Right ventricle myocardium superior (tissue), 1 donor: ENCODE data around the gene TIMM23. TPM values are rescaled to one million over a fixed set of nuclear protein-coding genes. Genes with fewer than 3 reads are reported as not detected.
A peak's percentile ranks its signal among the peaks of the same experiment; 100 is the strongest.
"Not testable (repeated sequence)": the region's sequence is repeated elsewhere in the genome, so short reads cannot be mapped to it uniquely, and the experiment has no call there.

ENCODE experiments used
- ATAC-seq: fragments of 200-7000 bp; cut with Tn5 transposase; one replicate; pipeline ENCODE4 v1.9.1; 2020; ENCODE audit warnings: mild to moderate bottlenecking; ENCODE audit not compliant: poor library complexity
- DNase-seq: peaks from one replicate; pipeline ENCODE4 v3.0.0-alpha.2; 2020
- intact Hi-C: fragments of 100-400 bp; cut with DNase I; formaldehyde crosslinking; loops from one replicate; pipeline ENCODE4 v1.11.2; 2022
- long read RNA-seq: library from polyadenylated mRNA; unstranded; transcript quantifications from one replicate; pipeline ENCODE4 v2.0.0, GENCODE V29; 2021
- total RNA-seq: library from RNA; stranded (reverse); fragmentation: NEBNext Ultra II Directional; extraction: Animal tissue kit (Norgen Biotek cat#: 25700); gene quantifications from one replicate; pipeline ENCODE4 v1.2.1, GENCODE V29; 2021
- donor health status: DM: no; HTN: yes; CAD: no; lungs with severe emphysema.

TIMM23 gene, protein sequence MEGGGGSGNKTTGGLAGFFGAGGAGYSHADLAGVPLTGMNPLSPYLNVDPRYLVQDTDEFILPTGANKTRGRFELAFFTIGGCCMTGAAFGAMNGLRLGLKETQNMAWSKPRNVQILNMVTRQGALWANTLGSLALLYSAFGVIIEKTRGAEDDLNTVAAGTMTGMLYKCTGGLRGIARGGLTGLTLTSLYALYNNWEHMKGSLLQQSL
- 86.0 TPM for total RNA-seq
- long read RNA-seq, transcript TIMM23-201 (7 exons, 1,222 nt): major isoform, 89 of 92 reads
- long read RNA-seq, partial matches to known transcripts: 0 of 92 reads
- long read RNA-seq, other reads (novel, unspliced or antisense): 3 of 92 reads

DNA sequence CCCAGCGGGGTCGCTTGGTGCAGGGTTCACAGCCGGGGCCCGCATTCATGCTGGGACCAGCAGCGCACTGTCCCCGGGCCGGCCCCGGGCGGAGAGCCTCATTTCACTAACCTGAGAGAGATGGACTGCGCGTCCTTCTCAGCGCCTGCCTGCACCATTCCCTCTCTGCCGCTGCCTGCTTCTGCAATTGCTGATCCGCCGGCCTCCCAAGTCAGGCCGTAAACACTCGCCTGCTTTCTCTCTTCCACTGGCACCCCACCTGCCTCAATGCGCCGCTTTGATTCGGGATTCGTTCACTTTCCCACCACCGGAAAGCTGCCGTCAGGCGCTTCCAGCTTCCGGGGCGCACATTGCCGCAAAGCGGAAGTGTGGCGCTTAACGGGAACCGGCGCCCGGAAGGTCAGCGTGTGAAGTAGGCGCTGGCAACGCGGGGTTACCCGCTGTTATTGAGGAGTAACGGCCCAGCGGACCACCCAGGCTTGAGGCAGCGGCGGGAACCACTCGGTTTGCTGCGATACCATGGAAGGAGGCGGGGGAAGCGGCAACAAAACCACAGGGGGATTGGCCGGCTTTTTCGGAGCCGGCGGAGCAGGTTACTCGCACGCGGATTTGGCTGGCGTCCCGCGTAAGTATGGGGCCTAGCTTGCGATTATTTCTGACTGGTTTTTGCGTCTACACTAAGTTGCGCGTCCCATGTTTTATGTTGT, at the start of gene TIMM23:
Gene TIMM23, plus strand, starts transcription at position 384 of the 707 bp plus-strand sequence. Its CDS starts 136 bp downstream, at position 520.
- ATAC-seq: peak; percentile 98
- intact Hi-C loops: not testable (repeated sequence)
- DNase-seq: peak; percentile 91

DNA sequence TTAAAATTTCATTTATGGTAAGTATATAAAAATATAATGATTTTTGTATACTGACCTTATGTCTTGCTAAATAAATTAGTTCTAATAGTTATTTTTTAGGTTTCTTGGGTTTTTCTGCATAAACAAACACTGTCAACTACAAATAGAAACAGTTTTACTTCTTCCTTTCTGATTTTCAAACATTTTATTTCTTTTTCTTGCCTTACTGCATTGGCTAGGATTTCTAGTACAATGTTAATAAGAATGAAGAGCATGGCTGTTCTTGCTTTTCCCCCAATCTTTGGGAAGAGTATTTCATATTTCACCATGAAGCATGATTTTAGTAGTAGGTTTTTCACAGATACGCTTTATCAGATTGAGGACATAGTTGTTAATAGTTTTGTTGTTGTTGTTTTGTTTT, 45.5 kb upstream of the TIMM23 start:
- DNase-seq, ATAC-seq, intact Hi-C loops: not testable (repeated sequence)

DNA sequence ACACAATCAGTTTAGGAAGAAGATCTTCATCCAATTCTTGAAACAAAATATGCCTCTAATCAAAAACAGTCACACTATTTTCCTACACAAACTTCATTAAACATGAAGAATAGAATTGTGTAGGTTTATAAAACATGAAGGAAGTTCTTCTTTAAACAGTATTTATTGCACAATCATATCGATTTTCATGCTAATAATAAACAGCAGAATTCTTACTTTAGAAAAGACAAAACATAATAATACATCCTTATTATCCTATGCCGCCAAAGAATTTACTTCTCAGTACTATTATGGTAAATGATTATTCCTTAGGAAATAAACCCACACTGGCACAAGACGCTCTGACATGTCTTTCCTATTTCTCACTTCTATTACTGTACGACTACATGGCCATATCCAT, 41.0 kb upstream of the TIMM23 start:
- ATAC-seq, intact Hi-C loops: not testable (repeated sequence)

DNA sequence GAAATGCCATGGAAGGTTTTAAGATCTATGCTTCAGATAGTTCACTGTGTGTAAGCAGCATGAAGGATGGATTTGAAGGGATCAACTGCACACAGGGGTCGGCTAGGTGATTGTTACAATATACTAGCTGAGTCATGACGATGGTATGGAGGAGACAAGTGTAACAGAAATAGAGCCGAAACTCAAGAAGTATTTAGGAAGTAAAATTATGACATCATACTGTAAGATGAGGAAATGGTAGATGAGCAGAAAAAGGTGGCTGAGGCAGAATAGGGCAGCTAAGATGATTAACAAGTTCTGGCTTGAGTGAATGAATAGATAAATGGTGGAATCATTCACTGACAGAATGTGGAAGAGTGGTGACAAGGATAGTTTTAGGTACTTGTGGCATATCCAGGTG, 37.5 kb upstream of the TIMM23 start:
- intact Hi-C loops, DNase-seq, ATAC-seq: not testable (repeated sequence)

More for the DNA sequence above, 41.0 kb upstream of the TIMM23 start:
- not testable (repeated sequence) for DNase-seq

DNA sequence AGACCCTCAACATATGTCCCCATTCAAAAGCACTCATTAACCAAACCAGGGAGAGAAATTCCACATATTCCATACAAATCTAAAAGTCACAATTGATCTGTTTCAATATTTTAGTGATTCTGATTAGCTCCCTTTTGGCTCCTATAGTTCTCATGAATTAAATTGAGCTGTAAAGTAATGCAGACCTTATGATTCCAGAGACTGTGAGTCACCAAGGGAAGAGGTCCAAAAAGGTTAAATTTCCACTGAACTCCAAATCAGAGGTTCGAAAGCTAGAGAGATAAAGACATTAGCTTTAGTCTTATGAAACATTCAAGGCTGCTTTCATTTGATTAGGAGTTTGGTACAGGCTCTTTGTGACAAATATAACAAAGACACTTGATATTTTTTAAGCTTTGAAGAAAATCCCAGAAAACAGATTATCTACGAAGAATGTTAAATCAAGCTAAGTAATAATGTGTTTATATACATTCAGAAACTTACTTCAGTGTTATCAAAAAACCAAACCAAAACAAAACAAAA, 33.1 kb upstream of the TIMM23 start:
- DNase-seq, intact Hi-C loops, ATAC-seq: not testable (repeated sequence)

DNA sequence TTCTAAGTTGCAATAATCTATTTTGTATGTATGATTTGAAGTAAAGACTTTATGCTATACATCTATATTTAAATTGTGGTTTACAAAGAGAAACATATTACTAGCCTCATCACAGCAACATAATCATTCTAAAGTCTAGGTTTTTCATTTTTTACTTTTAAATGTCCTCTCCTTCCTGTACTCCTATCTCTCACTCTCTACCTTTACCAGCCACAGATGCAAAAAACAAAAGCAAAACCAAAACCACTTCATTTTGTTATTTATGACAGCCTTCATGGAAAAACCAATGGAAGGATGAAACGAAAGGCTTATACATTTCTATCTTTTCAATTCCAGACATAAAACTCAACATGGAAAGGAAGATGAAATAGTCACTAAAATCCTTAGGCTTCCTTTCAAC, 31.1 kb upstream of the TIMM23 start:
- ATAC-seq, DNase-seq, intact Hi-C loops: not testable (repeated sequence)

DNA sequence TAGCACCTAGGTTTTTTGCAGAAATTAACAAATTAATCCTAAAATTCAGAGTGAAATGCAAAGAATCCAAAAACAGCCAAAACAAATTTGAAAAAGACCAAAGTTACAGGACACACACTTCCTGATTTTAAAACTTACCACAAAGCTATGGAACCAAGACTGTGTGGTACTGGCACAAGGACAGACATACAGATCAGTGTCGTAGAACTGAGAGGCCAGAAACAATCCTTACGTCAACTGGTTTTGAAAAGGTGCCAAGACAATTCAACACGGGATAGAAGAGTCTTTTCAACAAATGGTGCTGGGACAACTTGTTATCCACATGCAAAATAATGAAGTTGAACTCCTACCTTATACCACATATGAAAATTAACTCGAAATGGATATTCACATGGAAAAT, 26.8 kb upstream of the TIMM23 start:
- intact Hi-C loops: not testable (repeated sequence)

DNA sequence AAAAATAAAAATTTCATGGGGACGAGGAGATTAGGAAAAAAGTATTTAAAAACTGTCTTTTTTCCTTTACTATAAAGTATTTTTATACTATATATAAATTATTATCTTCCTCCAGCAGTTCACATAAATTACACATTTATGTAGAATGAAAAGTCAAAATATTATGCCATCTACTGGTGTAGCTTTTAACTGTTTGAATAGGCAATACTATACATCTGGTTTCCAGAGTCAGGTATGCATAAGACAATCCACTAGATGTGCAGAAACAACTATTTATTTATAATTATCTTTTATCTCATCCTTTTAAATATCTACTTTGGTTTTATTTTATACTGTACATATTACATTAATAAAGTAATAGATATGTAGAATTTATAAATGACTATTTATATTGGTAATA, 24.9 kb upstream of the TIMM23 start:
- ATAC-seq, intact Hi-C loops, DNase-seq: not testable (repeated sequence)

More for the DNA sequence above, 26.8 kb upstream of the TIMM23 start:
- not testable (repeated sequence) for DNase-seq, ATAC-seq

DNA sequence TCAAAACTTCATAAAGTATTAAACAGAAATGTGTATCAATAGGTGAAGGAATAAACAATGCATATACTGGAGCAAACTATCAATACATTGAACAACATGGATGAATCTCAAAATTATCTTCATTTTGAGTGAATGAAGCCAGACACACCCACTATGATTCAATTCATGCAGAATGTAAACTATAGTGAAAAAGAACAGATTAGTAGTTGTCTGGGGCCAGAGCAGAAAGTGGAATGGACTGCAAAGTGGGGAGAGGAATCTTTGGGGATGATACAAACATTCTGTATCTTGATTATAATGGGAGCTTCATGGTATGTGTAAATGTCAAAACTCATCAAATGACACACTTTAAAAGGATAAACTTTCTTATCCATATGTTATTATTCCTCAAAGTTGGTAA, 23.5 kb upstream of the TIMM23 start:
- intact Hi-C loops, DNase-seq, ATAC-seq: not testable (repeated sequence)

DNA sequence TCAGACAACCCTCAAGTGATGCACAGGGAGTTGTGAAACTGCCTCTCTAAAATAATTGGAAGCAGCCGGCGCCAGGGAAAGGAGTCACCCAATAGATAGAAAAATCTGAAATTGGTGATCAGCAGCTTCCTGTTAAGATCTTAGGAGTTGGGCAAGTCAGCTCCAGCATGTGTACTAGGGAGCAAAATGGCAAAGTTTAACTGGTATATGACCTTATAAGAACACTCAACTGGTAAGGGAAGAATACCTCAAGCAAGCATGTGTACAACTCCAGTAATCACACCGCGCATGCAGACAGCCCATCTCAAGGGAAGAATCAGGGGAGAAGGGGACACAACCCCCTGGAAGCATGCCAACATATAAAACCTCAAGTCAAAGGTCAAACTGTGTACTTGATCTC, 17.9 kb upstream of the TIMM23 start:
- ATAC-seq, intact Hi-C loops, DNase-seq: not testable (repeated sequence)

DNA sequence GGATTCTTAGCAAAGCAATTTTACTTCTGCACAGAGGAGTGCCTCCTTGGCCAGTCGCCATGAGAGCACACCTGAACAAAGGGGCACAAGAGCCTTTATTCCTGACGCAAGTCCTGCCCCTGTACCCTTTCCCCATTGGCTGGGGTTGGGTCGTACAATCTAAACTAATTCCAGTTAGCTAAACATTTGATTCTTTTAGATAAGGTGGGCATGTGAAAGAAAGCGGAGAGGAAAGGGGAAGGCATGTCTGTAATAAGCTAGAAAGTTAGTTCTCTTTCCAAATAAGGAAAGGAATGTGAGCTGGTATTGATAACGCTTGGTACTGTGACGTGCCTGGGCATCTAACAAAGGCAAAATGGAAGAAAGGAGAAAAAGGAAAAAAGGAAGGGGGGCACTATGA, 15.7 kb upstream of the TIMM23 start:
- ATAC-seq, intact Hi-C loops: not testable (repeated sequence)

DNA sequence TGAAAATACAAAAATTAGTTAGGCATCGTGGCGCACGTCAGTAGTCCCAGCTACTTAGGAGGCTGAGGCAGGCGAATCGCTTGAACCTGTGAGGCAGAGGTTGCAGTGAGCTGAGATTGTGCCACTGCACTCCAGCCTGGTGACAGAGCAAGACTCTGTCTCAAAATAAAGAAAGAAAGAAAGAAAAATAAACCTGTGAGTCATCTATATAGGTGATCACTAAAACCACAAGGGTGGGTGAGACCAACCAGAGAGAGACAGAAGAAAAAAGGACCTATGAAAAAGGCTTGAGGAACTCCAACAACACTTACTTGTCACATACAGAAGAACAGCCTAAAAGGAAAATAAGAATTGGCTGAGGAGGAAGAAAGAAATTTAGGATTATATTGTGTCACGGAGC, 14.4 kb upstream of the TIMM23 start:
- ATAC-seq, intact Hi-C loops: not testable (repeated sequence)

More for the DNA sequence above, 15.7 kb upstream of the TIMM23 start:
- not testable (repeated sequence) for DNase-seq

DNA sequence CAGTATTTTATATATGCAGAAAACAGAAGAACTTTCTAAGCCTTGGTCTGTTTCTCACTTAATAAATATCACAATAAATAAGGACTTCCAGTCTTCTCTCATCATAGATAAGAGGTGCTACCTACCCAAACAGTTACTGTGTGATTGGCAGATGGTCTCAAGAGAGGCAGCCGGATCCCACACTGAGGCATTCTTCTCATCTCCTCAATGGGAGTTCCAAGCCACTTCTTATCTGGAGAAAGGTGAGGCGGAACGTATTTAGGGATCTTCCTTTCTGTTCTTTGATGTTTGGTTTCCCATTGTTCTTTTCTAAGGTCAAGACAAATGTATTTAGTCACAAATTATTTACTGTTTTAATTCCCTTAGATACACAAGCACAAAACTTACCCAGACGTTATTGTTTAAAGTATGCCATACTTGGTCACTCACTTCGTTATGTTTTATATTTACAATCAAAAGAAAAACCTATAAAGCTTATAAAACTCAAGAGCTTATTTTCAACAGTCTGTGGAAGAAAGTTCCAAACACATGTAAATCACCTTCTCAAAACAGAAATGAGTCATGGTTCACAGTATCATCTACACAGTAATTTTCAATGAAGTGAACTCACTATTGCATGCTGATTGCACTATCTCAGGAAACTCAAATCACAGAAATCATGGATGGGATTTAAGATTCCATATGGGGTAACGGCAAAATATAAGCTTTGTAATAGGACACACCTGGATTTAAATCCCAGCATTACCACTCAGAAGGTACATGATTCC, 9.4 kb upstream of the TIMM23 start:
- intact Hi-C loops, DNase-seq, ATAC-seq: not testable (repeated sequence)

More for the DNA sequence above, 14.4 kb upstream of the TIMM23 start:
- not testable (repeated sequence) for DNase-seq

DNA sequence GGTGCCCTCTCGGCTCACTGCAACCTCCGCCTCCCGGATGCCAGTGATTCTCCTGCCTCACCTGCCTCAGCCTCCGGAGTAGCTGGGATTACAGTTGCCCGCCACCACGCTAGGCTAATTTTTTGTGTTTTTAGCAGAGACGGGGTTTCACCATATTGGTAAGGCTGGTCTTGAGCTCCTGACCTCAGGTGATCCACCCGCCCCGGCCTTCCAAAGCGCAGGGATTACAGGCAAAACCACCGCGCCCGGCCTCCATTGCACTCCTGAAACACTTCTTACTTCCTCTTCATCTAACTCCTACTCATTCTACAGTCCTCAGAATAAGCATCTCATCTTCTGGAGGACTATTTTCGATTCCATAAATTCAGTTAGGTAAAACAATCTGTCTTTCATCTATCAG, 1.3 kb upstream of the TIMM23 start:
- ATAC-seq: not testable (repeated sequence)

DNA sequence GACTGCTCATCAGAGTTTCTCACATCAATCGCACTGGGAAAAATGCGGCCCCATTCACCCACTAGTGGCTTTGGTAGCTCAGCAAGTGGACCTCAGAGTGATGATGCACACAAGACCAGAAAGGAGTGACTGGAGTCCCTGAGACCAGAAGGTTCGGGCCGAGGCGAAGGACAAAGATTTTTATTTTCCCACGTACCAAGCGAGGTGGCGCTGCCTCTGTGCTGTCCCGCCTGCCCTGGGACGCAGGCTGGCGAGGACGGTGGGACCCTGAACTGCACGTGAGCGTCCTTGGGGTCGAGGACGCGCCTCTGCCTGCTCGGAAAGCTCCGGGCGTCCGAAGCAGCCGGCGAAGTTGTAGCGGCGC, 565 bp upstream of the TIMM23 start:
- intact Hi-C loops, DNase-seq, ATAC-seq: not testable (repeated sequence)

More for the DNA sequence above, 1.3 kb upstream of the TIMM23 start:
- DNase-seq, intact Hi-C loops: not testable (repeated sequence)

DNA sequence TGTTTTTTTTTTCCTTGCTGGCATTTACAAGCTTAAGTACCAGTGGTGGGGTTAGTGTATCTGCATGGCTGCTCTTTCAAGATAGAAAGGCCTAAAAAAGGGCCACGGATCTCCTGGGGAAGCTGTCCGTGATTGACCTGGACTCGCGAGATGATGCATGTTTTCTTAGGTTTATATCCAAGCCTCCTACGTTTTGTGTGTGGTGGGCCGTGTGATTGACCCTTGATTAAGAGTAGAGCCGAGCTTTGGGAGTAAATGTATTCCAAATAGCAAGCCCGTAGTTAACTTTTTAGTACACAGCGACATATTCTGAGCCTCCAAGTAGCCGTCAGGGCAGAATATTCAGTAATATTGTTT, 502 bp downstream of the TIMM23 start:
- ATAC-seq, DNase-seq, intact Hi-C loops: not testable (repeated sequence)

DNA sequence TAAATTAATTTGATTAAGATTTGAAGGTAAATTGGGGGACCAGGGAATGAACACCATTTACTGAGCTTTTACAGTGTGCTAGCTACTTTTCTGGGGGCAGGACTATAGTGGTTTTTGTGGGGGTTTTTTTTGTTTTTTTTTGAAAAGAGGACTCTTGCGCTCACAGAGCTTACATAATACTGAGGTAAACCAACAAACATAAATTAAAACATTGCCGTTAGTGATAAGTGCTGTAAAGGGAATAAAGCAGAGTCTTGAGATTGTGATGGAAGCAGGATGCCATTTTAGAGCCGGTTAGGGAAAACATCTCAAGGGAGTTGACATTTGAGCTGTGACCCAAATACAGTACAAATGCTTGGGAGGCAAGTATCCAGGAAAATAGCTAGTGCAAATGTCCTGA, 1.8 kb downstream of the TIMM23 start:
- intact Hi-C loops, ATAC-seq, DNase-seq: not testable (repeated sequence)

DNA sequence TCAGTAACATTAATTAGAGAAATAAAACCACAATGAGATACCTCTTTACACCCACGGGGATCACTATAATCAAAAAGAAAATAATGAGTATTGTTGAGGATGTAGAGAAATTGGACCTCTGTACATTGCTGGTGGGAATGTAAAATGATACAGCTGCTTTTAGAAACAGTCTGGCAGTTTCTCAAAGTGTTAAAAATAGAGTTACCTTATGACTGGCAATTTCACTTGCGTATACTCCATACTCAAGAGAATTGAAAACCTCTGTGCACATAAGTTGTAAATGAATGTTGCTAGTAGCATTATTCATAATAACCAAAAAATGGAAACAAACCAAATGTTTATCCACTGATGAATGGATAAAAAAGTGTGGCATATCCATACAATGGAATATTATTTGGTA, 6.3 kb downstream of the TIMM23 start:
- ATAC-seq: peak; percentile 72
- intact Hi-C loops, DNase-seq: not testable (repeated sequence)
